B cell (primary cell): ENCODE results near the gene ATXN1. TPM values are rescaled to one million over a fixed set of nuclear protein-coding genes. Genes with fewer than 3 reads are reported as not detected.

ENCODE experiments used
- ATAC-seq: fragments of 200-7000 bp; cut with Tn5 transposase; one replicate; pipeline ENCODE4 v1.10.0; 2021; ENCODE audit warnings: low read depth, mild to moderate bottlenecking, moderate number of reproducible peaks, moderate library complexity
- CTCF ChIA-PET: fragments of 350-600 bp; sonication (Branson Sonifier 250); formaldehyde crosslinking; loops from one replicate; lab custom pipeline; 2021; ENCODE audit warnings: antibody characterized with exemption, inconsistent platforms; lab: Charles Lee
- POLR2A ChIA-PET: fragments of 350-600 bp; sonication (Branson Sonifier 250); formaldehyde crosslinking; loops from one replicate; lab custom pipeline; 2021; ENCODE audit warnings: antibody characterized with exemption; lab: Charles Lee
- DNase-seq: peaks from one replicate; pipeline ENCODE4 v3.0.0; 2013
- H2AFZ ChIP-seq: 2 replicates; pipeline ENCODE4 v1.6.1; 2012; ENCODE audit warnings: mild to moderate bottlenecking, low read depth, low read length; ENCODE audit not compliant: insufficient read depth, poor library complexity, severe bottlenecking
- H3K27ac ChIP-seq, 2 donors: 1 replicate in 1 of 2; 2 replicates in 1 of 2; pipeline ENCODE4 v1.5.1; 2012 to 2013; ENCODE audit warnings: low read length in 2 of 2, mild to moderate bottlenecking in 2 of 2, moderate library complexity in 1 of 2
- H3K27me3 ChIP-seq, 4 experiments: fragments of 200-600 bp in 1 of 4; sonication (generic) in 1 of 4; replicated peaks in 1 of 4; 1 replicate in 2 of 4; 2 replicates in 2 of 4; pipeline versions ENCODE4 v1.6.1 to v1.7.0; 2013 to 2016; ENCODE audit warnings: low read length in 3 of 4, mild to moderate bottlenecking in 2 of 4, mixed read lengths in 1 of 4, moderate library complexity in 1 of 4; ENCODE audit not compliant: insufficient read depth in 4 of 4, control insufficient read depth in 3 of 4; ENCODE audit errors: control extremely low read depth in 1 of 4
- H3K36me3 ChIP-seq, 2 experiments: replicated peaks in 1 of 2; 1 replicate in 1 of 2; 2 replicates in 1 of 2; pipeline versions ENCODE4 v1.6.1 to v1.7.1; 2013; ENCODE audit warnings: low read length in 1 of 2; ENCODE audit not compliant: insufficient read depth in 2 of 2, control insufficient read depth in 1 of 2; ENCODE audit errors: control extremely low read depth in 1 of 2, extremely low read depth in 1 of 2
- H3K4me1 ChIP-seq, 2 donors: fragments of 200-600 bp in 1 of 2; sonication (generic) in 1 of 2; 1 replicate in 1 of 2; 2 replicates in 1 of 2; pipeline versions ENCODE4 v1.5.1 to v1.6.1; 2013 to 2017; ENCODE audit warnings: low read length in 2 of 2; ENCODE audit not compliant: control insufficient read depth in 2 of 2, insufficient read depth in 2 of 2
- H3K4me2 ChIP-seq: replicated peaks from 2 replicates; pipeline ENCODE3; 2012; ENCODE audit warnings: mild to moderate bottlenecking, low read depth, low read length; ENCODE audit not compliant: poor library complexity, severe bottlenecking
- H3K4me3 ChIP-seq, 5 experiments: fragments of 200-600 bp in 1 of 5; sonication (generic) in 1 of 5; 1 replicate in 3 of 5; 2 replicates in 2 of 5; pipeline versions ENCODE4 v1.5.1 to v1.7.0; 2011 to 2016; ENCODE audit warnings: low read length in 4 of 5, mild to moderate bottlenecking in 4 of 5, low read depth in 2 of 5, control low read depth in 1 of 5, moderate library complexity in 1 of 5; ENCODE audit not compliant: insufficient read depth in 1 of 5; ENCODE audit errors: control extremely low read depth in 1 of 5, extremely low read depth in 1 of 5
- H3K79me2 ChIP-seq: fragments of 200-600 bp; sonication (generic); one replicate; pipeline ENCODE4 v1.6.0; 2016; ENCODE audit warnings: low read length; ENCODE audit not compliant: control insufficient read depth, insufficient read depth
- H3K9ac ChIP-seq: fragments of 200-600 bp; sonication (generic); 2 replicates; pipeline ENCODE4 v1.6.1; 2017; ENCODE audit warnings: mild to moderate bottlenecking, low read length, moderate library complexity
- H3K9me3 ChIP-seq, 3 donors: one replicate each; pipeline versions ENCODE4 v1.6.1 to v1.7.1; 2013; ENCODE audit warnings: low read length in 2 of 3; ENCODE audit not compliant: control insufficient read depth in 2 of 3, insufficient read depth in 1 of 3; ENCODE audit errors: control extremely low read depth in 1 of 3
- H4K20me1 ChIP-seq: 2 replicates; pipeline ENCODE4 v1.6.0; 2012; ENCODE audit warnings: mild to moderate bottlenecking, low read length; ENCODE audit not compliant: insufficient read depth, control insufficient read depth, poor library complexity, severe bottlenecking
- H3K27ac Mint-ChIP-seq: one replicate; pipeline ENCODE4 v1.8.0; 2021; ENCODE audit warnings: mixed read lengths
- H3K27me3 Mint-ChIP-seq: one replicate; pipeline ENCODE4 v1.8.0; 2021; ENCODE audit warnings: mixed read lengths
- H3K4me1 Mint-ChIP-seq: one replicate; pipeline ENCODE4 v1.8.0; 2021; ENCODE audit warnings: mixed read lengths
- H3K4me3 Mint-ChIP-seq: one replicate; pipeline ENCODE4 v1.8.0; 2021; ENCODE audit warnings: mixed read lengths
- H3K9me3 Mint-ChIP-seq: one replicate; pipeline ENCODE4 v1.8.0; 2022; ENCODE audit warnings: mixed read lengths; ENCODE audit not compliant: insufficient read depth
- EZH2 ChIP-seq: IDR thresholded peaks from 2 replicates; pipeline ENCODE4 v1.6.1; 2012; ENCODE audit warnings: borderline replicate concordance, low read depth, mild to moderate bottlenecking, moderate library complexity, low read length; ENCODE audit not compliant: insufficient read depth, poor library complexity, severe bottlenecking
- WGBS: methylation state at CpG from one replicate; pipeline ENCODE4 v1.1.5; 2013; ENCODE audit warnings: missing lambda C conversion rate; ENCODE audit not compliant: insufficient coverage; 5-methylcytosine and 5-hydroxymethylcytosine counted together
- intact Hi-C: fragments of 100-400 bp; cut with micrococcal nuclease; formaldehyde crosslinking; loops from one replicate; pipeline ENCODE4 v1.10.0; 2022
- polyA plus RNA-seq: library from polyadenylated mRNA; depleted of rRNA; stranded (reverse); fragments of >200 nt; gene quantifications from 2 replicates; pipeline ENCODE4 v1.2.3, GENCODE V29; 2012
- total RNA-seq, 2 donors: library from RNA; stranded (reverse); fragments of 120-200 nt in 1 of 2; gene quantifications; 1 replicate in 1 of 2; 2 replicates in 1 of 2; pipeline versions ENCODE4 v1.2.3 to v1.2.4, GENCODE V29; 2013 to 2022
- TF ChIP-seq, protein P1 (sequence below): fragments of 200-600 bp; IDR thresholded peaks from one replicate; pipeline ENCODE4 v1.8.0; 2022; ENCODE audit warnings: antibody characterized with exemption, mild to moderate bottlenecking

The ATXN1 gene
- total and polyA plus RNA-seq, 2 donors (not counting 1 experiment from before 2014, with no cell fraction given): 5.7 to 63.8 TPM

DNA sequence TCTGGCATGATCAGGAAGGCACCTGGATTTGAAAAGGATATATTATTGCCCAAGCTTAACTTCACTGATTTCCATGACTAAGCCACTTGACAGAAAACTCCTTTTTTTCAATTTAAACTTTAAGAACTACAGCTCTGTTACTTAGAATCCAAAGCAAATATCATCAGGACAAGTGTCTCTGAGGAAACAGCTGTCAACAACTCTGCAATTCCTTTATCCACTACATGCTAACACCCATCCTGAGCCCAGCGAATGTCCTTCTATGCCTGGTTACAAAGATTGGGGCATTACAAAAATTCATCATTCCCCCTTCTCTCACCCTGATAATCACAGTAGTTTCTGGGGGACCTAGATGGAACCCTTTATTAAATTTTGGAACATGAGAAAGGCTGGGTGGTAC is 386.1 kb downstream of the ATXN1 start:
- intact Hi-C loops: loop anchor here (2.0 kb wide), 1 partner anchor 34 kb away; no protein-coding TSS in a partner anchor
- ChIA-PET CTCF (interaction anchor here (0.5 to 1.9 kb wide), 5 partner anchors 11 to 395 kb away, joined by 3 to 9 read pairs (median 3); no protein-coding TSS in a partner anchor), POLR2A (no interaction called here)
- Mint-ChIP-seq H3K4me1 (peaks cover 65% of the 10 kb centered on the region), H3K27ac (peak overlapping the region; percentile 88), H3K9me3 (peaks cover 3% of the 10 kb centered on the region), H3K4me3 (peak overlapping the region; percentile 76), H3K27me3 (no peaks in the 10 kb centered on the region)
- H3K4me3 ChIP-seq: no peak overlapping the region
- H3K4me2 ChIP-seq: peak overlapping the region; percentile 49
- H3K4me1 ChIP-seq: peaks cover 26 to 41% of the 10 kb centered on the region in 2 donors
- TF ChIP-seq, protein P1, sequence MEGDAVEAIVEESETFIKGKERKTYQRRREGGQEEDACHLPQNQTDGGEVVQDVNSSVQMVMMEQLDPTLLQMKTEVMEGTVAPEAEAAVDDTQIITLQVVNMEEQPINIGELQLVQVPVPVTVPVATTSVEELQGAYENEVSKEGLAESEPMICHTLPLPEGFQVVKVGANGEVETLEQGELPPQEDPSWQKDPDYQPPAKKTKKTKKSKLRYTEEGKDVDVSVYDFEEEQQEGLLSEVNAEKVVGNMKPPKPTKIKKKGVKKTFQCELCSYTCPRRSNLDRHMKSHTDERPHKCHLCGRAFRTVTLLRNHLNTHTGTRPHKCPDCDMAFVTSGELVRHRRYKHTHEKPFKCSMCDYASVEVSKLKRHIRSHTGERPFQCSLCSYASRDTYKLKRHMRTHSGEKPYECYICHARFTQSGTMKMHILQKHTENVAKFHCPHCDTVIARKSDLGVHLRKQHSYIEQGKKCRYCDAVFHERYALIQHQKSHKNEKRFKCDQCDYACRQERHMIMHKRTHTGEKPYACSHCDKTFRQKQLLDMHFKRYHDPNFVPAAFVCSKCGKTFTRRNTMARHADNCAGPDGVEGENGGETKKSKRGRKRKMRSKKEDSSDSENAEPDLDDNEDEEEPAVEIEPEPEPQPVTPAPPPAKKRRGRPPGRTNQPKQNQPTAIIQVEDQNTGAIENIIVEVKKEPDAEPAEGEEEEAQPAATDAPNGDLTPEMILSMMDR: no peak
- no peak for TF ChIP-seq EZH2
- peak overlapping the region; percentile 28 for H3K9ac ChIP-seq
- peak overlapping the region; percentile 35 for H2AFZ ChIP-seq
- no peaks in the 10 kb centered on the region for H3K27me3 ChIP-seq
- ATAC-seq: no peak
- no peaks in the 10 kb centered on the region for H3K79me2 ChIP-seq
- no peaks in the 10 kb centered on the region for H4K20me1 ChIP-seq
- H3K9me3 ChIP-seq: no peaks in the 10 kb centered on the region
- no peak for DNase-seq
- no peaks in the 10 kb centered on the region for H3K36me3 ChIP-seq
- no CpG with 5 or more reads among the region's 1 CpG for WGBS
- peak overlapping the region; percentile 5 to 58 for H3K27ac ChIP-seq

- DNase-seq: peak; percentile 53
Measured at GRCh38 chr6:16374461-16375200, 386.6 kb downstream of the ATXN1 start.

More at GRCh38 chr6:16374461-16375200, 386.6 kb downstream of the ATXN1 start:
- Histone ChIP-seq H3K79me2 (no peaks in the 10 kb centered on the region), H4K20me1 (no peaks in the 10 kb centered on the region), H3K4me1 (peaks cover 28 to 42% of the 10 kb centered on the region in 2 donors), H3K36me3 (no peaks in the 10 kb centered on the region), H3K9ac (peak overlapping the region; percentile 28), H3K9me3 (no peaks in the 10 kb centered on the region), H3K27ac (peak overlapping the region in 1 of 2 donors; percentile 40), H3K4me3 (no peak overlapping the region), H3K4me2 (peak overlapping the region; percentile 49), H2AFZ (peak overlapping the region; percentile 35), H3K27me3 (no peaks in the 10 kb centered on the region)
- ChIA-PET POLR2A (interaction anchor here (0.7 kb wide), 1 partner anchor 389 kb away, joined by 6 read pairs; no protein-coding TSS in a partner anchor), CTCF (interaction anchor here (0.5 to 1.9 kb wide), 6 partner anchors 10 to 395 kb away, joined by 3 to 9 read pairs (median 4); no protein-coding TSS in a partner anchor)
- peak overlapping the region; percentile 88 for H3K27ac Mint-ChIP-seq
- H3K9me3 Mint-ChIP-seq: peaks cover 3% of the 10 kb centered on the region
- intact Hi-C loops: loop anchor here (2.0 kb wide), 1 partner anchor 34 kb away; no protein-coding TSS in a partner anchor
- H3K4me3 Mint-ChIP-seq: peak overlapping the region; percentile 76
- TF ChIP-seq EZH2: no peak
- TF ChIP-seq, protein P1: no peak
- ATAC-seq: peak; percentile 84
- H3K27me3 Mint-ChIP-seq: no peaks in the 10 kb centered on the region
- 23% methylated on average over 4 of the region's 10 CpGs for WGBS
- peaks cover 66% of the 10 kb centered on the region for H3K4me1 Mint-ChIP-seq
